IPS-18a (cell line): ENCODE results near the gene RER1.

Source experiments
- H3K27ac ChIP-seq: one replicate; pipeline ENCODE4 v1.5.1; 2013; ENCODE audit warnings: low read length
- H3K27me3 ChIP-seq: one replicate; pipeline ENCODE4 v1.6.1; 2013; ENCODE audit warnings: mild to moderate bottlenecking, low read length; ENCODE audit not compliant: control insufficient read depth, insufficient read depth
- H3K36me3 ChIP-seq: one replicate; pipeline ENCODE4 v1.6.1; 2013; ENCODE audit warnings: low read depth, low read length; ENCODE audit not compliant: control insufficient read depth
- H3K4me1 ChIP-seq: one replicate; pipeline ENCODE4 v1.6.1; 2013; ENCODE audit warnings: low read depth, low read length; ENCODE audit not compliant: control insufficient read depth
- H3K4me3 ChIP-seq: one replicate; pipeline ENCODE4 v1.5.1; 2013; ENCODE audit warnings: low read length
- H3K9ac ChIP-seq: one replicate; pipeline ENCODE4 v1.6.1; 2013; ENCODE audit warnings: mild to moderate bottlenecking, low read length, moderate library complexity
- H3K9me3 ChIP-seq: one replicate; pipeline ENCODE4 v1.6.1; 2013; ENCODE audit warnings: low read depth, low read length; ENCODE audit not compliant: control insufficient read depth

RER1 gene

GRCh38 chr1:2430592-2430973, 38.9 kb downstream of the RER1 start:
- no peaks in the 10 kb centered on the region for H3K9me3 ChIP-seq
- no peaks in the 10 kb centered on the region for H3K27me3 ChIP-seq
- no peak overlapping the region for H3K27ac ChIP-seq
- peaks cover 5% of the 10 kb centered on the region for H3K4me1 ChIP-seq
- no peak overlapping the region for H3K4me3 ChIP-seq
- no peak overlapping the region for H3K9ac ChIP-seq
- H3K36me3 ChIP-seq = no peaks in the 10 kb centered on the region

GRCh38 chr1:2431103-2431502, 39.5 kb downstream of the RER1 start:
- Histone ChIP-seq H3K9ac (no peak overlapping the region), H3K9me3 (no peaks in the 10 kb centered on the region), H3K36me3 (no peaks in the 10 kb centered on the region), H3K4me1 (peaks cover 5% of the 10 kb centered on the region), H3K27me3 (no peaks in the 10 kb centered on the region), H3K27ac (no peak overlapping the region), H3K4me3 (no peak overlapping the region)

GRCh38 chr1:2431518-2431917, 39.9 kb downstream of the RER1 start:
- no peak overlapping the region for H3K27ac ChIP-seq
- H3K4me3 ChIP-seq = no peak overlapping the region
- no peaks in the 10 kb centered on the region for H3K27me3 ChIP-seq
- no peak overlapping the region for H3K9ac ChIP-seq
- no peaks in the 10 kb centered on the region for H3K36me3 ChIP-seq
- peaks cover 5% of the 10 kb centered on the region for H3K4me1 ChIP-seq
- H3K9me3 ChIP-seq = no peaks in the 10 kb centered on the region

- no peaks in the 10 kb centered on the region for H3K36me3 ChIP-seq
- peaks cover 5% of the 10 kb centered on the region for H3K4me1 ChIP-seq
- H3K27me3 ChIP-seq = no peaks in the 10 kb centered on the region
- no peak overlapping the region for H3K9ac ChIP-seq
- H3K9me3 ChIP-seq = no peaks in the 10 kb centered on the region
- H3K4me3 ChIP-seq = no peak overlapping the region
- H3K27ac ChIP-seq = no peak overlapping the region
These were observed 40.8 kb downstream of the RER1 start for GRCh38 chr1:2432441-2432844.

- H3K9ac ChIP-seq = no peak overlapping the region
- no peak overlapping the region for H3K27ac ChIP-seq
- H3K27me3 ChIP-seq = no peaks in the 10 kb centered on the region
- H3K4me1 ChIP-seq = peaks cover 5% of the 10 kb centered on the region
- H3K36me3 ChIP-seq = no peaks in the 10 kb centered on the region
- no peaks in the 10 kb centered on the region for H3K9me3 ChIP-seq
- H3K4me3 ChIP-seq = no peak overlapping the region
These were observed 41.6 kb downstream of the RER1 start for GRCh38 chr1:2433196-2433595.

GRCh38 chr1:2433936-2434655, 42.5 kb downstream of the RER1 start:
- no peak overlapping the region for H3K9ac ChIP-seq
- no peak overlapping the region for H3K27ac ChIP-seq
- peaks cover 5% of the 10 kb centered on the region for H3K4me1 ChIP-seq
- H3K9me3 ChIP-seq = no peaks in the 10 kb centered on the region
- H3K4me3 ChIP-seq = no peak overlapping the region
- H3K36me3 ChIP-seq = no peaks in the 10 kb centered on the region
- no peaks in the 10 kb centered on the region for H3K27me3 ChIP-seq

- no peaks in the 10 kb centered on the region for H3K27me3 ChIP-seq
- no peak overlapping the region for H3K9ac ChIP-seq
- H3K4me3 ChIP-seq = no peak overlapping the region
- H3K27ac ChIP-seq = no peak overlapping the region
- H3K36me3 ChIP-seq = no peaks in the 10 kb centered on the region
- H3K4me1 ChIP-seq = peaks cover 5% of the 10 kb centered on the region
- no peaks in the 10 kb centered on the region for H3K9me3 ChIP-seq
These were observed 43.5 kb downstream of the RER1 start for GRCh38 chr1:2435091-2435490.

- Histone ChIP-seq H3K4me3 (no peak overlapping the region), H3K27ac (no peak overlapping the region), H3K9me3 (no peaks in the 10 kb centered on the region), H3K4me1 (peaks cover 5% of the 10 kb centered on the region), H3K27me3 (no peaks in the 10 kb centered on the region), H3K9ac (no peak overlapping the region), H3K36me3 (no peaks in the 10 kb centered on the region)
These were observed 44.2 kb downstream of the RER1 start for GRCh38 chr1:2435746-2436355.

- Histone ChIP-seq H3K9me3 (no peaks in the 10 kb centered on the region), H3K36me3 (no peaks in the 10 kb centered on the region), H3K4me3 (no peak overlapping the region), H3K27me3 (peaks cover 5% of the 10 kb centered on the region), H3K9ac (no peak overlapping the region), H3K4me1 (peaks cover 5% of the 10 kb centered on the region), H3K27ac (no peak overlapping the region)
These were observed 45.2 kb downstream of the RER1 start for GRCh38 chr1:2436876-2437275.

- H3K36me3 ChIP-seq = no peaks in the 10 kb centered on the region
- no peak overlapping the region for H3K9ac ChIP-seq
- no peak overlapping the region for H3K4me3 ChIP-seq
- no peaks in the 10 kb centered on the region for H3K4me1 ChIP-seq
- no peak overlapping the region for H3K27ac ChIP-seq
- peaks cover 13% of the 10 kb centered on the region for H3K27me3 ChIP-seq
- no peaks in the 10 kb centered on the region for H3K9me3 ChIP-seq
These were observed 46.0 kb downstream of the RER1 start for GRCh38 chr1:2437617-2438016.

- Histone ChIP-seq H3K27ac (no peak overlapping the region), H3K9ac (no peak overlapping the region), H3K4me3 (no peak overlapping the region), H3K27me3 (peaks cover 17% of the 10 kb centered on the region), H3K4me1 (no peaks in the 10 kb centered on the region), H3K9me3 (no peaks in the 10 kb centered on the region), H3K36me3 (no peaks in the 10 kb centered on the region)
These were observed 46.4 kb downstream of the RER1 start for GRCh38 chr1:2438038-2438437.

GRCh38 chr1:2438641-2439040, 47.0 kb downstream of the RER1 start:
- peaks cover 21% of the 10 kb centered on the region for H3K27me3 ChIP-seq

More at GRCh38 chr1:2438641-2439040, 47.0 kb downstream of the RER1 start:
- Histone ChIP-seq H3K9ac (no peak overlapping the region), H3K27ac (no peak overlapping the region), H3K4me1 (no peaks in the 10 kb centered on the region), H3K4me3 (no peak overlapping the region), H3K9me3 (no peaks in the 10 kb centered on the region), H3K36me3 (no peaks in the 10 kb centered on the region)
